Cardiac muscle cell (in vitro differentiated cells and primary cell): ENCODE results near the gene HYAL3. TPM values are rescaled to one million over a fixed set of nuclear protein-coding genes. Genes with fewer than 3 reads are reported as not detected.
A peak's percentile ranks its signal among the peaks of the same experiment; 100 is the strongest.

ENCODE experiments used
- DNase-seq, 2 donors: peaks; one replicate each; pipeline versions ENCODE4 v3.0.0 to v3.0.0-alpha.2; 2010 to 2017; ENCODE audit warnings: low read depth in 1 of 2, low spot score in 1 of 2
- H3K27ac ChIP-seq: fragments of 200-600 bp; sonication (generic); 2 replicates; pipeline ENCODE4 v1.5.1; 2016
- H3K27me3 ChIP-seq: fragments of 200-600 bp; sonication (generic); 2 replicates; pipeline ENCODE4 v1.6.0; 2016; ENCODE audit warnings: control low read depth
- H3K36me3 ChIP-seq: fragments of 200-600 bp; sonication (generic); 2 replicates; pipeline ENCODE4 v1.5.1; 2016; ENCODE audit warnings: control low read depth
- H3K4me1 ChIP-seq: fragments of 200-600 bp; sonication (generic); 2 replicates; pipeline ENCODE4 v1.8.1; 2017; ENCODE audit warnings: low read depth, mild to moderate bottlenecking, mixed run types
- H3K4me3 ChIP-seq: fragments of 200-600 bp; sonication (generic); 2 replicates; pipeline ENCODE4 v1.5.1; 2016; ENCODE audit warnings: mild to moderate bottlenecking
- H3K9me3 ChIP-seq: fragments of 200-600 bp; sonication (generic); 2 replicates; pipeline ENCODE4 v1.5.1; 2017; ENCODE audit warnings: low read depth, mild to moderate bottlenecking, control low read depth
- polyA plus RNA-seq: library from polyadenylated mRNA; unstranded; fragments of >200 nt; fragmentation: Nextera tagmentation; extraction: Ambion mirVana; gene quantifications from 2 replicates; pipeline ENCODE4 v1.2.1, GENCODE V29; 2016
- total RNA-seq: library from RNA; depleted of rRNA; stranded (reverse); fragments of >200 nt; gene quantifications from 2 replicates; pipeline ENCODE4 v1.2.3, GENCODE V29; 2016
- TF ChIP-seq, protein P1 (sequence below): IDR thresholded peaks from 2 replicates; pipeline ENCODE4 v1.5.1; 2012; ENCODE audit warnings: low read depth, mild to moderate bottlenecking, low read length

Gene HYAL3
- total and polyA plus RNA-seq, 2 experiments from 2014 or later = 3.6 to 6.2 TPM

DNA sequence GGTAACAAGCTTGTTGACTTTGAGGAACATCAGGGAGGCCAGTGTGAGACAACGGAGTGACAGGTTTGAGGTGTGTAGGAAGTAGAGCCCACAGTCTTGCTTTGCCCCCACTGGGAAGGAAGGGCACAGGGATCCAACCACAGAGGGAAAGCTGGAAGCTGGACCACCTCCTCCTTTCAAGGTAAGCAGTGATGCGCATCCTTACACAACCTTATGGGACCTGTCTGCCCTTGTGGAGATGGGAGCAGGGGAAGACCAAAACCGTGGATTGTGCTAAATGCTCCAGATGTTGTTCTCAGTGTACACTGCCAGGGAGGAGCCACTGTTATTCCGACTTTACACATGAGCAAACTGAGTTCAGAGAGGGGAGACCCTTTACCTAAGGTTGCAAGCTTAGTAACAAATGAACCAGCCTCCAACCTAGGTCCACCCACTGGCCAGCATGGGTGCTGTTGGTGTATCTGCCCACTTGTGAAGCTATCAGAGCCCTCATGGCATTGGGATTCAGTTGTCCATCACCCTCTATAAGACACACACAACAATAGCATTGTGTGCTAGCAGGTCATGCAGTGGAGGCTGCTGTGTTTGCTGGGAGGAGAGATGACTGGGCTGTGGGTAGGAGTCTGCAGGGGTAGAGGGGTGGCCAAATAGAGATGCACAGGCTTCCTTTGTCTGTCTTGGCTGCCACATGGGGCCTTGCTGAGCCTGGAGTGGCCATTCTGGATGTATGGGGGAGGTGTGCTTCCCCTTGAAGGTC is 20.9 kb downstream of the HYAL3 start:
- H3K36me3 ChIP-seq = no peaks in the 10 kb centered on the region
- DNase-seq = no peak
- peaks cover 32% of the 10 kb centered on the region for H3K27me3 ChIP-seq
- H3K27ac ChIP-seq = peak overlapping the region; percentile 76
- no peak overlapping the region for H3K4me3 ChIP-seq
- H3K4me1 ChIP-seq = peaks cover 14% of the 10 kb centered on the region
- no peaks in the 10 kb centered on the region for H3K9me3 ChIP-seq
- TF ChIP-seq, protein P1, sequence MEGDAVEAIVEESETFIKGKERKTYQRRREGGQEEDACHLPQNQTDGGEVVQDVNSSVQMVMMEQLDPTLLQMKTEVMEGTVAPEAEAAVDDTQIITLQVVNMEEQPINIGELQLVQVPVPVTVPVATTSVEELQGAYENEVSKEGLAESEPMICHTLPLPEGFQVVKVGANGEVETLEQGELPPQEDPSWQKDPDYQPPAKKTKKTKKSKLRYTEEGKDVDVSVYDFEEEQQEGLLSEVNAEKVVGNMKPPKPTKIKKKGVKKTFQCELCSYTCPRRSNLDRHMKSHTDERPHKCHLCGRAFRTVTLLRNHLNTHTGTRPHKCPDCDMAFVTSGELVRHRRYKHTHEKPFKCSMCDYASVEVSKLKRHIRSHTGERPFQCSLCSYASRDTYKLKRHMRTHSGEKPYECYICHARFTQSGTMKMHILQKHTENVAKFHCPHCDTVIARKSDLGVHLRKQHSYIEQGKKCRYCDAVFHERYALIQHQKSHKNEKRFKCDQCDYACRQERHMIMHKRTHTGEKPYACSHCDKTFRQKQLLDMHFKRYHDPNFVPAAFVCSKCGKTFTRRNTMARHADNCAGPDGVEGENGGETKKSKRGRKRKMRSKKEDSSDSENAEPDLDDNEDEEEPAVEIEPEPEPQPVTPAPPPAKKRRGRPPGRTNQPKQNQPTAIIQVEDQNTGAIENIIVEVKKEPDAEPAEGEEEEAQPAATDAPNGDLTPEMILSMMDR = no peak

DNA sequence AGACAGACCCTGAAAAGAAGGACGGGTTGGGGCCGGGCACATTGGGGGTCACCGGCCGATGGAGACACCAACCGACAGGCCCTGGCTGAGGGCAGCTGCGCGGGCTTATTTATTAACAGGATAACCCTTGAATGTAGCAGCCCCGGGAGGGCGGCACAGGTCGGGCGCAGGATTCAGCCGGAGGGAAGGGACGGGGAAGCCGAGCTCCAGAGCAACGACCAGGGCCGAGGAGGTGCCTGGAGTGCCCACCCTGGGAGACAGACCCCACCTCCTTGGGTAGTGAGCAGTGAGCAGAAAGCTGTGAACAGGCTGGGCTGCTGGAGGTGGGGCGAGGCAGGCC is 22.5 kb downstream of the HYAL3 start:
- no peak for DNase-seq
- Histone ChIP-seq H3K4me1 (peaks cover 14% of the 10 kb centered on the region), H3K9me3 (no peaks in the 10 kb centered on the region), H3K27me3 (peaks cover 35% of the 10 kb centered on the region), H3K4me3 (no peak overlapping the region), H3K27ac (no peak overlapping the region), H3K36me3 (no peaks in the 10 kb centered on the region)
- TF ChIP-seq, protein P1 = no peak

DNA sequence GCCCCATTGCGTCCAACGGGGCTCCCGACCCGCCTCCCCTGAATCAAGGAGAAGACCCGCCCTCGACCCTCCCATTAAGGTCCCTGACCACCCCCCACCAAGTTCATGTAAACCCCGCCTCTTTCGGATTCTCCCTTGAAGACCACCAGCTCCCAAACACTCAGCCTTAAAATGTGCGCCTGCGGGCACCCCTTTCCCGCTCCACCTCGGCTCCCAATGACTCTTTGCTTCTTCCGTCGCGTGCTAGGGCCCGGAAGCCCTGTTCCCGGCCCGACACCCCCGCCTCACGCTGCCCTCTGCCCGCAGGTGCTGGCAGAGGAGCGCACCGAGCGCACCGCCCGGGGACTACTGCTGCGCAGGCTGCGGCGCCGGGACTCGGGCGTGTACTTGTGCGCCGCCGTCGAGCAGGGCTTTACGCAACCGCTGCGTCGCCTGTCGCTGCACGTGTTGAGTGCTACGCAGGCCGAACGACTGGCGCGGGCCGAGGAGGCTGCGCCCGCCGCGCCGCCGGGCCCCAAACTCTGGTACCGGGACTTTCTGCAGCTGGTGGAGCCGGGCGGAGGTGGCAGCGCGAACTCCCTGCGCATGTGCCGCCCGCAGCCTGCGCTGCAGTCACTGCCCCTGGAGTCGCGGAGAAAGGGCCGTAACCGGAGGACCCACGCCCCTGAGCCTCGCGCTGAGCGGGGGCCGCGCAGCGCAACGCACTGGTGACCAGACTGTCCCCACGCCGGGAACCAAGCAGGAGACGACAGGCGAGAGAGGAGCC is 23.0 kb downstream of the HYAL3 start:
- no peaks in the 10 kb centered on the region for H3K9me3 ChIP-seq
- TF ChIP-seq, protein P1 = no peak
- DNase-seq = no peak
- H3K36me3 ChIP-seq = no peaks in the 10 kb centered on the region
- peaks cover 14% of the 10 kb centered on the region for H3K4me1 ChIP-seq
- H3K27me3 ChIP-seq = peaks cover 35% of the 10 kb centered on the region
- no peak overlapping the region for H3K27ac ChIP-seq
- H3K4me3 ChIP-seq = no peak overlapping the region

DNA sequence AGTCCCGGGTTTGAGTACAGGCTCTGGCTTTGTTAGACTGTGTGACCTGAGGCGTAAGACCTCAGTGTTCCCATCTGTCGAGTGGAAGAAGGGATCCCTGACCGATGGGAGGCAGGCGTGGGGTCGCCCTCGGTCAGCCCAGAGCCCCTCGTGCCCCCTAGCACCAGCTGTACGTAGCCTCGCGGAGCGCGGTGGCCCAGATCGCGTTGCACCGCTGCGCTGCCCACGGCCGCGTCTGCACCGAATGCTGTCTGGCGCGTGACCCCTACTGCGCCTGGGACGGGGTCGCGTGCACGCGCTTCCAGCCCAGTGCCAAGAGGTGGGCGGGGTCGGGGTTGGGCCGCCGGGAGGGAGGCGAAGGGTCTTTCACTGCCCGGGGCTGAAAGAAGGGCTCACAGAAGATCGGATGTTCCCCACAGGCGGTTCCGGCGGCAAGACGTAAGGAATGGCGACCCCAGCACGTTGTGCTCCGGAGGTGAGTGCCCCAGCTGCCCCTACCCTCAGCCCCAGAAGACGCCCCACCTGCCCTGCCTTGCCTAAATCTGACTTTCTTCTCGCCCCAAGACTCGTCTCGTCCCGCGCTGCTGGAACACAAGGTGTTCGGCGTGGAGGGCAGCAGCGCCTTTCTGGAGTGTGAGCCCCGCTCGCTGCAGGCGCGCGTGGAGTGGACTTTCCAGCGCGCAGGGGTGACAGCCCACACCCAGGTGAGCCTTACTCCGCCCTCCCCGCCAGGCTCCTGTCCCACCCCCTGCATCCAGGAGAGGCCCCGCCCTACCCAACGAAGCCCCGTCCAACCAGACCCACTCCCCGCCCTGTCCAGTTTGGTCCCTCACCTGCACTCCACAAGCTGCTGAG is 23.8 kb downstream of the HYAL3 start:
- Histone ChIP-seq H3K9me3 (no peaks in the 10 kb centered on the region), H3K4me1 (peaks cover 14% of the 10 kb centered on the region), H3K27me3 (peaks cover 35% of the 10 kb centered on the region), H3K36me3 (no peaks in the 10 kb centered on the region), H3K4me3 (peak overlapping the region; percentile 14), H3K27ac (no peak overlapping the region)
- DNase-seq = peak in 1 of 2 donors; percentile 57
- TF ChIP-seq, protein P1 = no peak

DNA sequence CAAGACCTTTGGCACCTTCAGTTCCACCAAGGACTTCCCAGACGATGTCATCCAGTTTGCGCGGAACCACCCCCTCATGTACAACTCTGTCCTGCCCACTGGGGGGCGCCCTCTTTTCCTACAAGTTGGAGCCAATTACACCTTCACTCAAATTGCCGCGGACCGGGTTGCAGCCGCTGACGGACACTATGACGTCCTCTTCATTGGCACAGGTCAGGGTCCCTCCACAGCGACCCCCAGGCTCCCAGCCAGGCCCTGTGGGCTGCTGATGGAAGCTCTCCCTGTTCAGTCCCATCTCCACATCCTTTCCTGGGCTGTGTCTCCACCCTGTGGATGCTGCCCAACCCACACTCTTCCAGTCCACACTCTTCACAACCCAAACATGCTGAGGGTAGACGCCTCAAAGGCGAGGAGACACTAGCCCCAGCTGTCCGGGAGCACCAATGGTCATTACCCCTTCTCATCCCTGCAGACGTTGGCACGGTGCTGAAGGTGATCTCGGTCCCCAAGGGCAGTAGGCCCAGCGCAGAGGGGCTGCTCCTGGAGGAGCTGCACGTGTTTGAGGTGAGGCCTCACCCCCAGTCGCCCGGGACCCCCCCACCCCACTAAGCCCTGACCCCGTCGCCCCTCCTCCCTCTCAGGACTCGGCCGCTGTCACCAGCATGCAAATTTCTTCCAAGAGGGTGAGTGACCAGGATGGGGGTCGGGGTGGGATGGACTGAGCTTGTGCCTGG is 24.7 kb downstream of the HYAL3 start:
- Histone ChIP-seq H3K4me3 (no peak overlapping the region), H3K9me3 (no peaks in the 10 kb centered on the region)
- TF ChIP-seq, protein P1 = peak; percentile 76

More for the DNA sequence above, 24.7 kb downstream of the HYAL3 start:
- DNase-seq = peak; percentile 66 to 82
- H3K4me1 ChIP-seq = peaks cover 12% of the 10 kb centered on the region
- H3K27ac ChIP-seq = no peak overlapping the region
- no peaks in the 10 kb centered on the region for H3K36me3 ChIP-seq
- H3K27me3 ChIP-seq = peaks cover 35% of the 10 kb centered on the region
